Measurements from ENCODE around the gene ZNF503.
A peak's percentile ranks its signal among the peaks of the same experiment; 100 is the strongest.

GRCh38 chr10:75386128-75386527 is 15.4 kb downstream of the ZNF503 start:
- TF ChIP-seq MAX (IDR thresholded peaks at IDR 0.05) (no peak), REST (IDR thresholded peaks at IDR 0.05; ENCODE audit: low read depth) (no peak), CREB1 (IDR thresholded peaks at IDR 0.05; ENCODE audit: low read depth) (no peak), CEBPB (IDR thresholded peaks at IDR 0.05) (no peak), TEAD4 (IDR thresholded peaks at IDR 0.05) (no peak), USF1 (IDR thresholded peaks at IDR 0.05) (peak; percentile 30; the same call in 1 of the 2 replicates), RAD21 (IDR thresholded peaks at IDR 0.05; ENCODE audit: low read depth) (no peak), FOXM1 (IDR thresholded peaks at IDR 0.05; ENCODE audit: borderline replicate concordance, low read depth) (no peak), EP300 (IDR thresholded peaks at IDR 0.05; ENCODE audit: borderline replicate concordance) (no peak)
